Activated naive CD4-positive, alpha-beta T cell treated with anti-CD3 and anti-CD28 coated beads for 36 hours (primary cell): ENCODE data around the gene SKIC8. TPM values are rescaled to one million over a fixed set of nuclear protein-coding genes. Genes with fewer than 3 reads are reported as not detected.

Experiments used
- total RNA-seq, 2 experiments: library from RNA; stranded (reverse); gene quantifications; one replicate each; pipeline ENCODE4 v1.2.3, GENCODE V29; 2021

SKIC8 gene
- total RNA-seq, 2 experiments from 2014 or later = 44.2 to 46.9 TPM

Other genes starting within 250 kb of the SKIC8 start
- gene TBC1D2B, start 221.9 kb downstream of the SKIC8 start, total RNA-seq = 10 to 100 TPM; 57.1 to 60.3 TPM
- gene SH2D7, start 207.0 kb downstream of the SKIC8 start, total RNA-seq = not detected
- 1 to 10 TPM; 1.9 to 2.1 TPM for gene CIB2, start 168.2 kb downstream of the SKIC8 start, total RNA-seq
- gene IDH3A, start 150.2 kb downstream of the SKIC8 start, total RNA-seq = 100 to 1,000 TPM; 117 to 123 TPM
- not detected for gene ACSBG1, start 65.0 kb downstream of the SKIC8 start, total RNA-seq
- gene DNAJA4, start 35.0 kb downstream of the SKIC8 start, total RNA-seq = 10 to 100 TPM; 40.1 to 41.6 TPM
- under 1 TPM; 0.38 to 0.52 TPM for gene CRABP1, start 40.7 kb upstream of the SKIC8 start, total RNA-seq
- gene IREB2, start 138.6 kb upstream of the SKIC8 start, total RNA-seq = 10 to 100 TPM; 47.6 to 51.7 TPM
- gene HYKK, start 208.0 kb upstream of the SKIC8 start, total RNA-seq = 1 to 10 TPM; 3.4 to 3.6 TPM
- 100 to 1,000 TPM; 306 to 310 TPM for gene PSMA4, start 240.8 kb upstream of the SKIC8 start, total RNA-seq